Left renal cortex interstitium (tissue), 4 donors: ENCODE data around the gene LSM14A. TPM values are rescaled to one million over a fixed set of nuclear protein-coding genes. Genes with fewer than 3 reads are reported as not detected.
A peak's percentile ranks its signal among the peaks of the same experiment; 100 is the strongest.
"Not testable (repeated sequence)": the region's sequence is repeated elsewhere in the genome, so short reads cannot be mapped to it uniquely, and the experiment has no call there.

ENCODE experiments used
- DNase-seq, 4 donors: peaks; one replicate each; pipeline ENCODE4 v3.0.0-alpha.2; 2013; ENCODE audit warnings: low read depth in 4 of 4, low spot score in 2 of 4, missing footprints in 1 of 4
- polyA plus RNA-seq, 4 donors: library from polyadenylated mRNA; unstranded; fragments of 120-200 nt; gene quantifications; one replicate each; pipeline ENCODE4 v1.2.1, GENCODE V29; 2013; ENCODE audit not compliant: insufficient read length in 4 of 4

Gene LSM14A
- polyA plus RNA-seq, 4 donors: 154 to 199 (median 172) TPM

GRCh38 chr19:34253681-34254045 lies 81.4 kb downstream of the LSM14A start:
- DNase-seq: not testable (repeated sequence)

GRCh38 chr19:34254046-34254697 lies 81.9 kb downstream of the LSM14A start, which contains the start of gene GARRE1:
Gene GARRE1, plus strand, starts transcription at chr19:34254554. Its CDS starts 45,920 bp downstream, at chr19:34300474.
- DNase-seq: peak in 3 of 4 donors; percentile 70 to 75 (median 75)

GRCh38 chr19:34254698-34255432 lies 82.6 kb downstream of the LSM14A start:
- DNase-seq: no peak

GRCh38 chr19:34255546-34255945 lies 83.2 kb downstream of the LSM14A start:
- DNase-seq: no peak

GRCh38 chr19:34256835-34257558 lies 84.7 kb downstream of the LSM14A start:
- DNase-seq: no peak

GRCh38 chr19:34257559-34257924 lies 85.2 kb downstream of the LSM14A start:
- no peak for DNase-seq

GRCh38 chr19:34259367-34260095 lies 87.2 kb downstream of the LSM14A start:
- no peak for DNase-seq

GRCh38 chr19:34260771-34261173 lies 88.5 kb downstream of the LSM14A start:
- DNase-seq: no peak

GRCh38 chr19:34261334-34262109 lies 89.2 kb downstream of the LSM14A start:
- no peak for DNase-seq

GRCh38 chr19:34263745-34264237 lies 91.5 kb downstream of the LSM14A start:
- DNase-seq: no peak

GRCh38 chr19:34265221-34265650 lies 92.9 kb downstream of the LSM14A start:
- DNase-seq: no peak

- no peak for DNase-seq
Measured at GRCh38 chr19:34269081-34269480, 96.8 kb downstream of the LSM14A start.

GRCh38 chr19:34269489-34269888 lies 97.2 kb downstream of the LSM14A start:
- DNase-seq: no peak

- DNase-seq: peak in 3 of 4 donors; percentile 63 to 73 (median 70)
Measured at GRCh38 chr19:34269968-34270621, 97.8 kb downstream of the LSM14A start.

GRCh38 chr19:34273121-34273520 lies 100.8 kb downstream of the LSM14A start:
- no peak for DNase-seq

GRCh38 chr19:34274284-34274826 lies 102.1 kb downstream of the LSM14A start:
- no peak for DNase-seq

GRCh38 chr19:34274827-34275625 lies 102.7 kb downstream of the LSM14A start:
- DNase-seq: no peak

GRCh38 chr19:34275705-34276104 lies 103.4 kb downstream of the LSM14A start:
- no peak for DNase-seq
